HG03045 (cell line): ENCODE data around the gene ZFYVE21.

Experiments
- ATAC-seq: cut with Tn5 transposase; IDR thresholded peaks from one replicate; pipeline ENCODE4 v1.9.1; 2021; ENCODE audit warnings: mild to moderate bottlenecking, moderate library complexity; ENCODE audit not compliant: unreplicated experiment

Gene ZFYVE21

DNA sequence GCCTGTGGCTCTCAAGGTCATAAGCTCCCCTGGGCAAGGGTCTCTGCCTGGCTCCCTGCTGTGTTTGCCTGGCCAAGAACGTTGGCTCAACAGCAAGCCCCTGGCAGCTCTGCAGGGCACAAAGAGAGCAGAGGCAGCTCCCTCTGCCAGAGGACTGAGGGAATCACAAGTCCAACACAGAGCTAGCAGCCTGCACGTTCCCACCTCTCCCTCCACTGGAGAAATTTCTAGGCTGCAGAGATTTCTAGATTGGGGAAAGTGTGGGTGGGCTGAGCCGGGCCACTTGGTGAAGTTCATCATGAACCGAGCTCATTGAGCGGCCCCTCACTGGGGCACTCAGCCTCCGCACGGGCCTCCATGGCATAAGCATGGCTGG is 19.8 kb downstream of the ZFYVE21 start:
- no peak for ATAC-seq

DNA sequence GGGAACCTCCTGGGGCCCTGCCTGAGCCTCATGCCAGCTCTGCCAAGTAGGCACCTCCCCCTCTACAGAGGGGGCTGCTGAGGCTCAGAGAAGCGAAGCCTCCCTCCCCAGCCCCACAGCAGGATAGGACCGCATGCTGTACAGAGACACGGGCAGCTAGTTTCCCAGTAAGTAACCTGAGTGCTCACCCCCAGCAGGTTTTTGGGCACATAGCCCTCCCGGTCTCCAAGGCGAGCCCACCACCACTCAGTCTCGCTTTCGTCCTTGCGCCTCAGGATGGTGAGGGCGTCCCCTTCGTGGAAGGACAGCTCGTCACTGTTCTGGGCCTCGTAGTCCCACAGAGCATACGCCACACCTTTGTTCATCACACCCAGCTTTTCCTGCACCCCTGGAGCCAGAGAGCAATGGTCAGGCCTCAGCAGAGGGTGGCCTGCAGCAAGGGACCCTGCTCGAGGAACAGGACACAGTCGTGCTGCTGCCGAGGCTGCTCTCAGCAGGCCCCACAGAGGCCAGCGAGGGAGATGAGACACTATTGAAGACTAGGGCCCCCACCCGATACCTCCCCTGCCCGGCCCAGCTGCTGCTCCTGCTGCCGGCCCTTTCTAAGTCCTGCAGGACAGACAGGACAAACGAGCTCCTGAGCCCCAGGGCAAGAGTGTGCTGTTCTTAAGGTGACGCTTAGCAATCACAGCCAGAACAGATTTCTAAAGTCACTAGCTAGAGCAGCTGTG is 20.4 kb downstream of the ZFYVE21 start:
- ATAC-seq, result no peak

DNA sequence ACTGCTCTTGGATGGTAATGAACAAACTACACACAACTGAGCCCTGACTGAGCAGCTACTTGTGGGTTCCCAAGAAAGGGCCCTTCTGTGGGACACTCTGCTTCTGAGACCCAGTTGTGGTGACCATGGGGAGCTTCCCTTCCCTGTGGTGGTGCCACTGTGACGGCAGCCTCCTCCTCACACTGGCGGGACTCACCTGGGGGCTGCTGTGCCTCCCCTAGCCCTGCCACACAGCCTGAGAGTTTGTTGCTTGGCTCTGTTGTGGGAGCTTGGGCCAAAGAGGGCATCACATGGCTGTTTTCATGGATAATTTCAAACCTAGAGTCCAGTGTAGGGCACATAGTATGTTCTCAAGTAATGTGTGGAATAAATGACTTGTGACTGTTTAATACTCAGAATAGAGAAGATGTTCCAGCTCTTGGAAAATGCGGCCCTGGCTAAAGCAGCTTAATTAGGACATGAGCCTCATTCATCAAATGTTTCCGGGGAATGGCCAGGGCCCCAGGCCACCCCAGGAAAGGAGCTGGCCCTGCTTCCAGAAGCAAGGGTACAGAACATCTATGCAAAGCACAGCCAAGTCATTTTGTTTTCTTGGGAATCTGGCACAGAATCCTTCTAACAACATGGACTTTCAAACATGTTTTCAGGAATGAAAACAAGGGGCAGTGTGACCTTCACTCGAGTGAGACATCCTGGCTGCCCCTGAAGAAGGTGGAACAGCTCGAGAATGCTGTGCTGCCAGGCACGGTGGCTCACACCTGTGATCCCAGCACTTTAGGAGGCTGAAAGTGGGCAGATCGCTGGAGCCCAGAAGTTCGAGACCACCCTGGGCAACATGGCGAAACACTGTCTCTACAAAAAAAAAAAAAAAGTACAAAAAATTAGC is 21.2 kb downstream of the ZFYVE21 start:
- ATAC-seq, result no peak

DNA sequence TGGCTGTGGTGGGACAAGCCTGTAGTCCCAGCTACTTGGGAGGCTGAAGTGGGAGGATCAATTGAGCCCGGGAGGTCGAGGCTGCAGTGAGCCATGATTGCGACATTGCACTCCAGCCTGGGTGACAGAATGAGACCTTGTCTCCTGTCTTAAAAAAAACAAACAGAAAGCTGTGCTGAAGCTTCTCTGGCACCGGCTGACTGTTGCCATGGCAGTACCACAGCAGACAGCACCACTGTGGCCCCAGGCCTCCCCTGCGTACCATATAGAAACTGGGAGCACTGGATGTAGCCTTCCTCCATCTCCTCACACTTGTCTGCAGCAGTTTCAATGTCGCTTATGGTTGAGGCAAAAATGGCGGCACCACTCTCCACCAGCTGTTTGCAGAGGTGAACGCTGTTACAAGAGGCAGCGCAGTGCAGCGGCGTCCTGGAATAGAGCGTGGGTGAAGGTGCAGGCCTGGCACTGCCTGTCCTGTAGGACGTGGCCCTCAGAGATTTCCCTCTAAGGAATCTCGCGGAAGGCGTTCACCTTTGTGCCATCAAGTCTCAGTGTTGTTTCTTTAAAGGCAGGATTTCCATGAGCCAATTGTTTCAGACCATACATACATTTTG is 21.9 kb downstream of the ZFYVE21 start:
- no peak for ATAC-seq

DNA sequence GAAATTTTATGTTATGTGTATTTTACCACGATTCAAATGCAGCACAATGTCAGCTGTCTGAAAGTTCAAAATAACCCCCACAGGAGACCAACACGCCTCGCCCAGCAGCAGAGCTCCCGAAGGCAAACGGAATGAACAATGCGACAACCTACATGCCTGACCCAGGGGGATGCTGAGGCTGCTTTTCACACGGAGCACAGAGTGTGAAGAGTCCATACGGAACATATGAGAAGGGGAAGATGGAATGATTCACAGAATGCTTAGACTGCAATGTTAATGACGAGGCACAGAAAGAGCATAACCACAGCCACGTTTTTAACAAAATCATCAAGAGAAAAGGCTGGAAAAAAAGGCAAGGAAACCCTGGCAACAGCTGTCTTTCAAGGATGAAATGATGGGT is 22.6 kb downstream of the ZFYVE21 start:
- no peak for ATAC-seq

DNA sequence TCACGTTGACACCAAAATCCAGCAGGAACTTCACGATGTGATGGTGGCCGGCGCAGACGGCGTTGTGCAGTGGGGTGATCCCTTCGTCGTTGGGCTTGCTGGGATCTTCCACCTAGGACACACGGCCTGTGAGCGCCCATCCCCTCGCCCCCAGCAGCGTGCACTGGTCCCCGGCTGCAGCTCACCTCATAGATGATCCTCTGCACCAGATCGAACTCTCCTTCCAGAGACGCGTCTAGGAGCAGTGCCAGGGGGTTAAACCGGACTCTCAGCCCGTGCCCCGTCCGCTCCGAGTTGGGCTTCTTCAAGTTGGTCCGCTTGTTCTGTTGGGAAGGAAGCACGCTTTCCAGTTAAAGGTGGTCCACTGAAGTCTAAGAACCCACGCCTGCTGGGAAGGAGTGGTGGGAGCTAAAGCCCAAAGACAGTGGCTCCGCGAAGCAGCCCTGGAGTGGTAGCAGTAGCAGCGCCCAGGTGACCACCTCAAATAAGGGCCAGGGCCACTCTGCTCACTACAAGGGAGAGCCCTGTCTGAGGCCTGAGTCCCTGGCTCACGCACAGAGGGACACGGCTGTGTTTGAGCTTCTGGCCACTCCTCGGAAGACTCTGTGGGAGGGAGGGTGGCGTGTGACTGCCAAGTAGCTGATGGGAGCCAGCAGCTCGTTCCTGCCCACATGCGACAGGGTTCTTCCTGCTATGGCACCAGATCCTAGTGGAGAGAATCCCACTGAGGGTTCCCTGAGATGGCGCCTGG is 23.3 kb downstream of the ZFYVE21 start:
- ATAC-seq, result no peak

DNA sequence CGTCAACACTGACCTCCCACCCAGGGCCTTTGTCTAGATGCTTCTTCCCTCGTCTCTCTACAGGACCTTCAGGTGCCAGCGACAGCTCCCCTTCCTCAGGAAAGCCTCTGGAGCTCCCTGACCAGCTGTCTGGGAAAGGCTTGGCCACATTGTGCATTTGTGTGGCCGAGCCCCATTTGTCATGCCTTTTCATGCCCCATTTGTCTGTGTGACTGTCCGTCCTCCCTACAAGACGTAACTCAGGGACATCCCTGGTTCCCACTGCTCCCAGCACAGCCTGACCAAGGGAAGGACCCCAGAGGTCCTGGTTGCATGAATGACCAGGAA is 23.8 kb downstream of the ZFYVE21 start:
- ATAC-seq, result no peak

DNA sequence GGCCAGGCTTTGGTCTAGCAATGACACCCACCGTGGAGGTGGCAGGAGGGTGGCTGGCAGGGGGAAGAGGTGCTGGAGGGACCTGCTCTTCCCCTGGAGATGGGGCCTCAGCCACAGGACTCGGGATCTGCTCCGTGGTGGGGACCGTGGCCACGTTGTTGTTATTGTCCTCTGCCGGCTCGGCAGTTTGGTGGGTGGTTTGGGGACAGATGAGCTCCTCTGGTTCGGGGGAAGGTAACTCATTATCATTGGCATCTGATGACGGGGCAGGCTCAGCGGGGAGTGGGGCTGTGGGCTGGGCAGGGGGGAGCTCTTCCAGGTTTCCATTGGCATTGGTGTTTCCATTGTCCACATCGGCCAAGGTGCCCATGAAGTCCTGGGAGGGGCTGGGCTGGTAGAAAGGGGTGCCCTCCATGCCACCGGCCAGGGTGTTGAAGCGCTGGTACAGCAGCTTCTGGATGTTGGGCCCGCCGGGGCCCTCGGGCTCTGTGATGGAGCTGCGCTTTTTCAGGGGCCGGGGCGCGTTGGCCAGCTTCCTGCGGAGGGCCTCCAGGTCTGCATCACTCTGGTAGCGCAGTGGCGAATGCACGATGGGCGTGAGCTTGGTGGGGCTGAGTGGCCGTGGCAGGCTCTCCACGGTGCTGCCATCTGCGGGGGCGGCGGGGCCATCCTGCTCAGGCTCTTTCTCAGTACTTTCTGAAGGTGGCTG is 24.3 kb downstream of the ZFYVE21 start:
- no peak for ATAC-seq

DNA sequence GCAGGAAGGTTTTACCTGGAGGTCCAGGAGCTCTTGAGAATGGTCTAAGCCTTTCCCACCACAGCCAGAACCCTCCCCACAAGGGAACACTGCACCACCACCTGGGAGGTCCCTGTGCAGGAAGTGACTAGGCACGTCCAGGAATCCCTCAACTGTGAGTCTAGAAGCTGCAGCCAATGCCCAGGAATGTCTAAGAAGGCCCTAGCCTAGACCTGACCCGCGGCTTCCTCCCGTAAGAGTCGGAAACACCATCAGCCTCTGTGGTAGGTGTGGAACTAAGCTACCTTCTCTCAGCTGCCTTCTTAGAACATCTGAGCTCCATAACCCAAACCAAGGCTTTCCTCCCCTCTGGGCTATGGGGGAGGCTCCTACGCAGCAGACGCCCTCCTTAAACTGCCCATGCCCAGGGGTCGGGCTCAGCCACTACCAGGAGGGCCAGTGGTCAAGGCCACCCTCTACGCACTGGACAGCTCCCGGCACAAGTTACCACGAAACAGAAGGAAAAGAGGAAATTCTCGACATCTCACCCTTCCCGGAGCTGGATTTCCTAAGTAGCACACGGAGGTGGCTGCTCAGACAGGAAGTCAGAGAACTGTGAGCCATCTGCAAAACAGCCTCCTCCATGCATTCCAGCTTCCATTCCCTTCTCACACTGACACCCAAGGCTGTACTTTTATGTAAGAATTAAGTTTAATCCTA is 25.5 kb downstream of the ZFYVE21 start:
- no peak for ATAC-seq

DNA sequence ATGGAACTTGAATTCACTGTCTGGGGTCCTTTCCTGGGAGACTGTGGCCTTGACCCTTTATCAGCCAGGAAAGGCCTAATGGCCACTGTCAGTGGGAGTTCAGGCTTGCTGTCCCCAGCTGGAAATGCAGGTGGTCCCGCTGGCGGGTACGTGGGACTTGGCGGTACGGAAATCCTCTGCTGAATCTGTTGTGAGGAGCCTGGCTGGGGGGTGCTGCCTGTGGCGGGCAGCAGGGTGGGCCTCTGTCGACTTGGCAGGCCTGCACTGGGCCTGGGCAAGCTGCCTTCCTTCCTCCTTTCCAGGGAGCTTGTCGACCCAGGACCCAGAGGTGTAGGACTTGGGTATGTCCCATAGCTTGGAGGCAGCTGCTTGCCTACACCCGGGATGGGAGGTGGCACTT is 26.3 kb downstream of the ZFYVE21 start:
- ATAC-seq, result no peak

DNA sequence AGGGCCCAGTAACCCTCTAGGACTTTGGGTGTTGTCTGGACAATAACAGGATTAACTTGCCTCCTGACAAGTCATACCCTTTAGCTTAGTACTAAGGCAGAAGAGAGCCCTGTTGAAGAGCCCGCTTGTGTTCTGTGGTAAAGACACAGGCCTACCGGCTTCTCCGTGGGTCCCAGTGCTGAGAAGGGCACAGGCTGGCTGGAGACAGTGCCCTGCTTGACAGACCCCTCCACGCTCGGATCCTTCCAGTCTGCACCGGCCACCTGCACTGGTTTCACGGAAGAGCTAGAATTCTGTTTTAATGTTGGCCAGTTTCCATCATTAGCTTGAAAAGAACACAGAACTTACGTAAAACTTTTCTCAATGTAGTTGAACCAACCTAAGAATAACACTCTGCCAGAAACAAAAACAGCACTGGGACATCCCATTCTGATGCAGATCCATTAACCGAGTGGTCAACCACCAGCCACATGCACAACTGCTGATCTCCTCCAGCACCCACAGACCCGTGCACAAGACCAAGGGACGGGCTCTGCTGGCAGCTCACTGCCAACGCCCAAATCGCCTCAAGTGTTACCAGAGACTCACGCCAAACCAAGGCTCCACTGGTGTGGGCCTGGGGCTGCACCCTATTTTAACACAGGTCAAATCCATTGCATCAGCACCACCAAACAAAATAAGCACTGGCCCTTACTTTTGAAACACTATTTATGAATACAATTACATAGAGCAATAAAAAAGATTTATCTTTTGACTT is 27.1 kb downstream of the ZFYVE21 start:
- no peak for ATAC-seq

DNA sequence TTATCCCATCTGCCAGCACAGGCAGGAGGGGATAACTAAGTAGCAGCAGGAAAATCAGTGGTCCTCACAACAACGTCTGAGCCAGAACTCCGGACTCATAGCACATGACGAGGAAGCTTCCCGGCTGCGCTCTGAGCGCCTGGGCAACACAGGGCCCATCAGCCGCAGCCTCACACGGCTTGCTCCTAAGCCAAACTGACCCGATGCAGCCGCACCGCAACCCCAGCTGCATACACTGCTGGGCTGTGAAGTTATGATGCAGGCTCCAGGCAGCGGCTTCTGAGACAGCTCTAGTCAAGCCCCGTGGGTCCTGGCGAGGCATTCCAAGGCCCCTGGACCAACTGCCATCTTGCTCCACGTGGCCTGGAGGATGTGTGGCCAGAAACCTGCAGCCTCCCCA is 28.1 kb downstream of the ZFYVE21 start:
- no peak for ATAC-seq

DNA sequence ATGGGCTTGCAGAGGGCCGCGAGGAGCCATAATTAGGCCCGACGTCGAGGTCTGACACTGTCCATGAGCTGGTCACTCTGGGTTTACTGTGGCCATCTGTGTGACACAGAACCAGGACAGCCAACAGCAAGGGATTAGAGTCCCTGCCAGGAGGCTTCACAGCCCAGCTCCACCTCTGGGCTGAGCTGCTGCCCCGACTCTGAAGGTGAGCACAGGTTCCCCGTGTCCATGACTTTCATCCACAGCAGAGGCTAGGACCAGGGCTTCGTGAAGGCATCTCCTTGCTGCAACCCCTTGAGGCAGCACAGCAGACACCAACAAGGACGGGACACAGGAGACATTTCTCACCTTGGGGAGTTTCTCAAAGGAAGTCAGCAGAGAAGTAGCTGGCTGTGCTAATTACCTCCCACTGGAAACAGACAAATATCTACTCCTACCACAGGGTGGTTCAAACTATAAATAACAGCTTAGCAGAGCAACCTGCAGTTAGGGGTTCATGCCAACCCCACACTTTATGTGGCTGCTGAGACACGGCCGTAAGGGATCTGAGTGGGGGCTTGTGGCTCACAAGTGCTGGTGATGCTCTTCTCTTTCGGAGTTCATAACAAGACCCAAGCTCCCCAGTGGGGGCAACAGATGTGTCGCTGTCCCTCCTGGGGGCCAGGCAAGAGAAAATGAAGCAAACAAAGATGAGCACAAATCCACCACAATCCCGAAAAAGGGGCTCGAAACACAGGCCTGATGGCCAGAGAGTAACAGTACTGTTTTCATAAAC is 29.2 kb downstream of the ZFYVE21 start:
- no peak for ATAC-seq

DNA sequence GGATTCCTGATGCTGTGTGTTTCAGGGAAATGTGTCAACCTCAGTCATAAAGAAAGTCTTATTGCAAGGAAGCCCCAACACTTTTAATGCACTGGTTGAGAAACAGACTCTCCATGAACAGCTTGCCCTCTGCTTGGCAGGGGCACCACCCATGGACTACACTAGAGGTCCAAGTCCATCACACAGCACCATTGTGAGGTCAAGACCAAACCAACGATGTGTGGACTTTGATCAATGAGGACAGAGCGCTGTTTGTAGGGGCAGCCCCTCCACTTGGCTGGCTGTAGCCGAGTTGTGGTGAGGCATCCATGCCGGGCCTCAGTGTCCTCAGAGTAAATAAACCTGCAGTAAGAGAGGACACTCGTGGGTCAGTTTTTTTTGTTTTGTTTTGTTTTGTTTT is 29.8 kb downstream of the ZFYVE21 start:
- ATAC-seq, result no peak

DNA sequence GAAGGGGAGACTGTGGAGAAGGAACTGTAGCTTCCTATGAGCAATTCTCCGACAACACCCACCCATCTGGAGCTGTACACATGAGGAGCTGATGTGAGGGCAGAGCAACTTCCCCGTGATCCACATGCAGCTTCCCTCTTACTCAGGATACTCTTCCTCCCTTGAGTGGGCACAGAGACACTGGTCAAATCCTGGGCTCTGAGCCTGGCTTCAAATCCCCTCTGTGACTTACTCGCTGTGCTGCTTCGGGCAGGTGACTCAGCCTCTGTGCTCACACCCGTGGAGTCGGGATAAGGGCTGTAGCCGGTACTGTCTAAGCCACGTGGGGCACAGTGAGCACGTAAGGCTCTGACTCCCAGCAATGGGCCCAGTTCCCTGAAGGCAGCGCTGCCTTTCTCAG is 31.1 kb downstream of the ZFYVE21 start:
- ATAC-seq, result no peak

DNA sequence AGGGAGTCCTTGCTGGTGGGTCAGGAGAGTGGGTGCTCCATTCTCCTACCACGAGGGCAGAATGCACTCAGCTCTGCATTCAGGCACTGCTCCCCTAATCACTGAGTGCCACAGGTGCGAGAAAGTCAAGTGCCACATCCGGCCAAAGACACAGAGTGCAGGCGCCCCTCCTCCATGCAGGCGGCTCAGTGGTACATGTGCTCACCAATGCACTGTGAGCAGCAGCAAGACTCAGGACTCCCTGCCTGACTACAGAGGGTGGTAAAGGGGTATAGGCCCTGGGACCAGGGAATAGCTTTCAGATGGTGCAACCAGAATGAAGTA is 32.9 kb downstream of the ZFYVE21 start:
- ATAC-seq, result no peak

DNA sequence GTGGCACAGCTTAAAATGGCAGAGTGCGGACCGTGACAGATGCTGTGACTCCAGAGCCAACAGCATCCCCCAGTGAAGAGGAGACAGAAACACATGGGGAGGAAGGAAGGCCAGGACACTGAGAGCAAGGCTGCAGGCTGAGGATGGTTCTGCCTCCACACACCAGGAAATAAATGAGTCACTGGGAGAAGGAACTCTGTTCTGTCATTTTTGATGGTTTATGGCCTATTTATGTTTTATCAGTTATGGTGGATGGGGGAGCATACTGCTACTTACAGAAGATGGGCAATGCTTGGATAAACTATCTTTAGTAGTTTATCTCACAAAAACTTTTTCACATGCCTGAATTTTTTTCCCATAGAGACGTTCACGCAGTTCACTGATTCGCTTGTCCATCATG is 33.8 kb downstream of the ZFYVE21 start:
- ATAC-seq, result no peak

DNA sequence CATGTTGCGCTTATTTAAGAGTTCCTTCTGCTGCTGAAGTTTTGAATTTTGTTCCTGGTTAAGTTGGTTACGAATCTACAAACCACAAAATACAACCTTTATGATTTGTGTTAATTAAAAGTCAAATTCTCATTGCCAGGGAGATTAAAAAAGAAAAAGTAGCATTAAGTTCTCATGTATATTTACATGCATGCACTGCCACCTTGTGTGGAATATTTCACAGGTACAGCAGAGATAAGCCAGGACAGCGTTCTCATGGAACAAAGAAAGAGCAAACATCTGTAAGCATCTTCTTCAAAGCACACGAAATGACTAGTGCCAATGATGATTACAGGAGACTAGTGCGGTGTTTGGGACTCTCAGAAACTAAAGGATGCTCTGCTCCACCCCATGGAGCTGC is 34.2 kb downstream of the ZFYVE21 start:
- ATAC-seq, result no peak

DNA sequence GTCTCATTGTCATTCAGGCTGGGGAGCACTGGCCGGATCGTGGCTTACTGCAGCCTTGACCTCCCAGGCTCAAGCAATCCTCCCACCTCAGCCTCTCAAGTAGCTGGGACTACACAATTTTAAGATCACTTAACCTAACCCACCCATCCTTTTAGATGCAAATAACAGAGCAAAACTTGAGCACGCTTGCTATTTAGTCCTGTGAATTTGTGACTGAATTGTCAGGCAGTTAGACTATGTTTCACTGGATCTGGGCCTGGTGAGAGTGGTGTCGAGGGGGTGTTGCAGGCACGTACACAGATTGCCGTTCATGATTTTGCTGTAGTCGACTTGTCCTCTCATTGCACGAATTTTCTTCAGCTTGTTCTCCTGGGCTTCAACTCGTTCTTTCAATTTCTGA is 38.2 kb downstream of the ZFYVE21 start:
- no peak for ATAC-seq
